ENCODE data around the gene TM7SF3.
"Not testable (repeated sequence)": the region's sequence is repeated elsewhere in the genome, so short reads cannot be mapped to it uniquely, and the experiment has no call there.

TM7SF3 gene

DNA sequence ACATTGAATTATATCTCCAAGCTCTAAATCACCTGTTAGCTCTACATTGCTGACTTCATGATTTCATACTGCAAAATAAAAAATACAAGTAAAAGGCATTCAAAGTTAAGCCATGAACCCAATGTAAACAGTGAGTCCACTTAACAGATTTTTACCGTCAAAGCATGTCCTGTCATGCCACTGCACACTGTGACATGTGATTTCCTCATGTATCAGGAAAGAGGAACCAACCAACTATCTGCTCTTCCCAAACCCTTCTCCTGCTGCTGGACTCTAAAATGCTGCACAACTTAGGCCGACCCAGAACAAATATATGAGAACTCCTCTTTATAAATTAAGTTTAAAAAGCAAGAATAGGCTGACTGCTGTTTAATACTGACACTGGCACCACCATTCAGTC, 37.5 kb downstream of the TM7SF3 start:
- TF ChIP-seq, protein P1, sequence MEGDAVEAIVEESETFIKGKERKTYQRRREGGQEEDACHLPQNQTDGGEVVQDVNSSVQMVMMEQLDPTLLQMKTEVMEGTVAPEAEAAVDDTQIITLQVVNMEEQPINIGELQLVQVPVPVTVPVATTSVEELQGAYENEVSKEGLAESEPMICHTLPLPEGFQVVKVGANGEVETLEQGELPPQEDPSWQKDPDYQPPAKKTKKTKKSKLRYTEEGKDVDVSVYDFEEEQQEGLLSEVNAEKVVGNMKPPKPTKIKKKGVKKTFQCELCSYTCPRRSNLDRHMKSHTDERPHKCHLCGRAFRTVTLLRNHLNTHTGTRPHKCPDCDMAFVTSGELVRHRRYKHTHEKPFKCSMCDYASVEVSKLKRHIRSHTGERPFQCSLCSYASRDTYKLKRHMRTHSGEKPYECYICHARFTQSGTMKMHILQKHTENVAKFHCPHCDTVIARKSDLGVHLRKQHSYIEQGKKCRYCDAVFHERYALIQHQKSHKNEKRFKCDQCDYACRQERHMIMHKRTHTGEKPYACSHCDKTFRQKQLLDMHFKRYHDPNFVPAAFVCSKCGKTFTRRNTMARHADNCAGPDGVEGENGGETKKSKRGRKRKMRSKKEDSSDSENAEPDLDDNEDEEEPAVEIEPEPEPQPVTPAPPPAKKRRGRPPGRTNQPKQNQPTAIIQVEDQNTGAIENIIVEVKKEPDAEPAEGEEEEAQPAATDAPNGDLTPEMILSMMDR (conservative IDR thresholded peaks at IDR 0.05; ENCODE audit: low read depth, low read length), result no peak

DNA sequence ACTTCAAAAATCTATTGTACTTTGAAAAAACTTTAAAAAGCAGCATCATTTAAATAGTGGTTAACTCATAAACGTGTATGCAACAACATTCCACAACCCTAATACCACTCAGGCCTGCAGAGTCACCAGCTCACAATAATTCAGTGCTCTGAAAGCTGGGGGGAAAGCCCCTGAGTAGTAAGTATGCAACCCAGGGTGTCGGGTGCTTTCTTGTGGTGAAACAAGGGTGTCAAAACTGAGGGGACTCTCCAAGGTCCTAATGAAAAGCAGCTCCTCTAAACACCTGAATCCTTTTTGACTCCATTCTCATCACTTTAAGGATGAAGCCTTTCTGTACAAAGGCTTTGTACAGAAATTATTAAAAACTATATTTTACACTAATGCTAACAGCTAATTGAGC, 42.2 kb downstream of the TM7SF3 start:
- TF ChIP-seq, protein P1 (conservative IDR thresholded peaks at IDR 0.05; ENCODE audit: low read depth, low read length), result no peak
- no peak overlapping the region for H3K4me3 ChIP-seq (ENCODE audit: low read length)
- DNase-seq (ENCODE audit: low read depth), result no peak

More for the DNA sequence above, 37.5 kb downstream of the TM7SF3 start:
- no peak for DNase-seq (ENCODE audit: low read depth)
- H3K4me3 ChIP-seq (ENCODE audit: low read length), result no peak overlapping the region

DNA sequence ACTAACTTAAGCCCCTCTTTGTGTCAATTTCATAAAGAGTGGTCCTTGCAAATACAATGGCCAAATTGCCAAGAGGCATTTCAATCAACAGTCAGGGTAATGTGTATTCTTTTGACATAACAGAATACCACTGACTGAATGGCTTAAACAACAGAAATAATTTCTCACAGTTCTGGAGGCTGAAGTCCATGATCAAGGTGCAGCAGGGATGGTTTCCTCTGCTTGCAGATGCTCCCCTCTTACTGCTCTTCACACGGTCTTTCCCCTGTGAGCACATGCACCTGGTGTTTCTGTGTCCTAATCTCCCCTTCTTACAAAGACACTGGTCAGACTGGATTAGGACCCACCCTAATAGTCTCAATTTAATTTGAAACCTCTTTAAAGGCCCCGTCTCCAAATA, 44.0 kb downstream of the TM7SF3 start:
- TF ChIP-seq, protein P1 (conservative IDR thresholded peaks at IDR 0.05; ENCODE audit: low read depth, low read length), result no peak
- no peak for DNase-seq (ENCODE audit: low read depth)
- H3K4me3 ChIP-seq (ENCODE audit: low read length), result no peak overlapping the region

DNA sequence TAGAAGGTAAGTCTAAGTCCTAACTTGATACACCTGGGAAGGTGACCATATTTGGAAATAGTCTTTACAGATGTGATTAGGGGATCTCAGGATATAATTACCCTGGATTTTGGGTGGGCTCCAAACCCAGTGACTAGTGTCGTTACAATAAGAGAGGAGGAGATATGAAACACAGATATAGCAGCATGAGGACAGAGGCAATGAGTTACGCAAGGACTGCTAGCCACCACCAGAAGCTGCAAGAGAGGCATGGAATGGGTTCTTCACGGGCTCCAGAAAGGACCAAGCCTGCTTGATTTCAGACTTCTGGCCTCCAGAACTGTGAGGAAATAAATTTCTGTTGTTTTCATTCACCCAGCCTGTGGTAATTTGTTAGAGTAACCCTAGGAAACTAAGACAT, 47.3 kb downstream of the TM7SF3 start:
- H3K4me3 ChIP-seq (ENCODE audit: low read length), result no peak overlapping the region
- TF ChIP-seq, protein P1 (conservative IDR thresholded peaks at IDR 0.05; ENCODE audit: low read depth, low read length), result no peak
- no peak for DNase-seq (ENCODE audit: low read depth)

DNA sequence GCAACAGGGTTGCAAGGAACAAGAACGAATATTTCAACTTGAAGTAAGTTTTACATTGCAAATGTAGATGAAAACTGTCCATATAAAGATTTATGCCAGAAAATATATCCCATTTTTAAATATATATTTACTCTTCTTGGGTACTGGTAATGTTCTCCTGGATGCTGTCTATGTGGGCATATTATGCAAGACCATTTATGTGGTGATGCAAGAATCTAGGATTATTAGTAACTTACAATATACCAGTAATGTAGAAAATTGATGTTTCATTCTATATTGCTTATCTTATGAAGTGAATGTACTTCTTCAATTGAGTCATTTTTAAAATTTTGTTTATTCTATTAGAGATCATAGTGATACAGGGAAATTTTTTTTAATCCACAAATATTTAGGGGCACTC, 50.8 kb downstream of the TM7SF3 start:
- TF ChIP-seq, protein P1 (conservative IDR thresholded peaks at IDR 0.05; ENCODE audit: low read depth, low read length), result no peak
- DNase-seq (ENCODE audit: low read depth), result no peak
- no peak overlapping the region for H3K4me3 ChIP-seq (ENCODE audit: low read length)

DNA sequence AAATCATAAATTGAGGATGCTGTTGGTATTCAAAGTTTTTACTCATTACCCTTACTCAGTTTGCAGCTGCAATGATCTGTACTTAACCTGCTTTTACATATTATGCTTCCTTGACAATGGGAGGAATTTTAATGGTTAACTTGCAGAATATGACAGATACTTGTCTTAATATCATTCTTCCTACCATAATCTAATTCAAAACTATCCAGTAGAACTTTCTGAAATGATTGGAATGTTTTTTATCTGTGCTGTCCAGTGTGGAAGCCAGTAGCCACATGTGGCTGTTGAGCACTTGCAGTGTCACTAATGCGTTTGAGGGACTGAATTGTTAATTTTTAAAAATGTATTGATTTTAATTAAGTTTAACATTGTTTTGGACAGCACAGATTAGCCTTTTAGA, 52.4 kb downstream of the TM7SF3 start:
- TF ChIP-seq, protein P1 (conservative IDR thresholded peaks at IDR 0.05; ENCODE audit: low read depth, low read length), result no peak
- H3K4me3 ChIP-seq (ENCODE audit: low read length), result no peak overlapping the region
- DNase-seq (ENCODE audit: low read depth), result no peak

DNA sequence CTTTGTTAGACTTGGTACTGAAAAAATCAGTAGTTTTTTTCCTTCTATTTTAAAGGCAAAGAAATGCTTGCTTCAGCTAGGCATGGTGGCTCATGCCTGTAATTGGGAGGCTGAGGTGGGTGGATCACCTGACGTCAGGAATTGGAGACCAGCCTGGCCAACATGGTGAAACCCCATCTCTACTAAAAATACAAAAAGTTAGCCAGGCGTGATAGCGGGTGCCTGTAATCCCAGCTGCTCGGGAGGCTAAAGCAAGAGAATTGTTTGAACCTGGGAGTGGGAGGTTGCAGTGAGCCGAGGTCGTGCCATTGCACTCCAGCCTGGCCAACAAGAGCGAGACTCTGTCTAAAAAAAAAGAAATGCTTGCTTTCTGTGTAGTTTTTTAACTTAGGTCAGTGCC, 52.8 kb downstream of the TM7SF3 start:
- H3K4me3 ChIP-seq (ENCODE audit: low read length); DNase-seq (ENCODE audit: low read depth): not testable (repeated sequence)

DNA sequence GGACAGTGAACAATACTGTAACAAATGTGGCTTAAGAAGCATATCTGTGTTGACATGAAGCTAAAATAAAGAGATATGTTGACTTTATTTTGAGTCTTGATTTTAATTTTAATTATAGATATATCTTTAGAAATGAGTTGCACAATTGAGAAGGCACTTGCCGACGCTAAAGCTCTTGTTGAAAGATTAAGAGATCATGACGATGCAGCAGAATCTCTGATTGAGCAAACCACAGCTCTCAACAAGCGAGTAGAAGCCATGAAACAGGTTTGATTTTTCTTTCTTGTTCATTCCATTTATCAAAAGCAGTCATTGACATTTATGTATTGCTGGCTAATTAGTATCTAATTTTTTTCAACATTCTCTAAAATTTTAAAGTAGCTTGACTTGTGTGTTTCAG, 60.2 kb downstream of the TM7SF3 start:
- no peak overlapping the region for H3K4me3 ChIP-seq (ENCODE audit: low read length)
- DNase-seq (ENCODE audit: low read depth), result no peak
- TF ChIP-seq, protein P1 (conservative IDR thresholded peaks at IDR 0.05; ENCODE audit: low read depth, low read length), result no peak

Measured in retinal pigment epithelial cell (primary cell).